ENCODE data around the gene CAVIN3. TPM values are rescaled to one million over a fixed set of nuclear protein-coding genes. Genes with fewer than 3 reads are reported as not detected.

Gene CAVIN3
- total RNA-seq, 1 donor from 2014 or later, result 9.9 TPM

DNA sequence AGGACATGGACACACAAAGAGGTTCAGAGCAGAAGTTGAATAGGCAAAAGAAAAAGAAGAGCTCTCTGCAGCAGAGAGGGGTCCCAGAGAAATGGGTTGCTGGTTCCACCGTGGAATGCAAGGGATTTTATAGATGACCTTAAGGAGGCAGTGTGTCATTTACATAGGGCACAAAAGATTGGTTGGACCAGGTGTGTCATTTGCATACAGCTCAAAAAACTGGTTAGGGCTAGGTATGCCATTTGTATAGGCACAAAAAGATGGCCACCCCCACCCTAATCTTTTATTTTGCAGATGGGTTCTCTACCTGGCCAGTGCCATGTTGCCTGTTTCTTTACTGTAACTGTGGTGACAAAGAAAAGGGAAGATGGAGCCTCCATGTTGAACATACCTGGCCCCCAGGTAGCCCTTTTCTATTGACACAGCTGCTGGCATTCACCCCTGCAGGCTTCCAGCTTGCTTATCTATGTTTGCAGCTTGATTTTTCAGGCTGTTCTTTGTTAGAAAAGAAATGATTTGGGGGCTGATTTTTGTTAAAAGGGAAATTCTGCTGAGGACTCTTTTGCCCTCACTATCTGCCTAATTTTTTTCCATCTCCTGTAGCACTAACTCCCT is 3.1 kb upstream of the CAVIN3 start:
- TF ChIP-seq, protein P1, sequence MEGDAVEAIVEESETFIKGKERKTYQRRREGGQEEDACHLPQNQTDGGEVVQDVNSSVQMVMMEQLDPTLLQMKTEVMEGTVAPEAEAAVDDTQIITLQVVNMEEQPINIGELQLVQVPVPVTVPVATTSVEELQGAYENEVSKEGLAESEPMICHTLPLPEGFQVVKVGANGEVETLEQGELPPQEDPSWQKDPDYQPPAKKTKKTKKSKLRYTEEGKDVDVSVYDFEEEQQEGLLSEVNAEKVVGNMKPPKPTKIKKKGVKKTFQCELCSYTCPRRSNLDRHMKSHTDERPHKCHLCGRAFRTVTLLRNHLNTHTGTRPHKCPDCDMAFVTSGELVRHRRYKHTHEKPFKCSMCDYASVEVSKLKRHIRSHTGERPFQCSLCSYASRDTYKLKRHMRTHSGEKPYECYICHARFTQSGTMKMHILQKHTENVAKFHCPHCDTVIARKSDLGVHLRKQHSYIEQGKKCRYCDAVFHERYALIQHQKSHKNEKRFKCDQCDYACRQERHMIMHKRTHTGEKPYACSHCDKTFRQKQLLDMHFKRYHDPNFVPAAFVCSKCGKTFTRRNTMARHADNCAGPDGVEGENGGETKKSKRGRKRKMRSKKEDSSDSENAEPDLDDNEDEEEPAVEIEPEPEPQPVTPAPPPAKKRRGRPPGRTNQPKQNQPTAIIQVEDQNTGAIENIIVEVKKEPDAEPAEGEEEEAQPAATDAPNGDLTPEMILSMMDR (conservative IDR thresholded peaks at IDR 0.05), result no peak
- no peak for DNase-seq (ENCODE audit: low read depth, low spot score)
- Mint-ChIP-seq H3K27me3 (ENCODE audit: low read depth) (peaks cover 16% of the 10 kb centered on the region), H3K4me1 (peaks cover 32% of the 10 kb centered on the region), H3K4me3 (no peak overlapping the region), H3K27ac (ENCODE audit: unreplicated experiment) (no peak overlapping the region), H3K9me3 (no peaks in the 10 kb centered on the region), H3K36me3 (ENCODE audit: low read depth) (no peaks in the 10 kb centered on the region)

DNA sequence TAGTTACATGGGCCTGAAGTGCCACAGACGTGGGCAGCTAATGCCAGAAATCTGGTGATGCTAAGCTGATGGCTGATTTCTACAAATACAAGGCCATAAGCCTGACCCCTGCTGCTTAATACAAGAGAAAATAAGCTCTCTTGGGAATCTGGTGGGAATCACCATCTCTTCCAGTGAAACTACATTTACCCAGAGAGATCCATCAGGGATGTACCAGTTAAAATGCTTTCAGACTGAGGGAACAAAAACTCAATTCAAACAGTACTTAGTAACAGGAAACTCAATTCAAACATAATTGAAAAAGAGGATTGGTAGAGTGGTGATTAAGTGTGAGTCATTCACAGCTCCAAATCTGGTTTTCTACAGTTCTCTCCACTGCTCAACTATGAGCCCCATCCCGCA is 1.7 kb upstream of the CAVIN3 start:
- no peaks in the 10 kb centered on the region for H3K9me3 Mint-ChIP-seq
- no peak for DNase-seq (ENCODE audit: low read depth, low spot score)
- H3K4me3 Mint-ChIP-seq, result peak overlapping the region; percentile 18
- TF ChIP-seq, protein P1 (conservative IDR thresholded peaks at IDR 0.05), result no peak
- peaks cover 33% of the 10 kb centered on the region for H3K4me1 Mint-ChIP-seq
- peak overlapping the region; percentile 97 for H3K27ac Mint-ChIP-seq (ENCODE audit: unreplicated experiment)
- no peaks in the 10 kb centered on the region for H3K36me3 Mint-ChIP-seq (ENCODE audit: low read depth)
- H3K27me3 Mint-ChIP-seq (ENCODE audit: low read depth), result peaks cover 24% of the 10 kb centered on the region

DNA sequence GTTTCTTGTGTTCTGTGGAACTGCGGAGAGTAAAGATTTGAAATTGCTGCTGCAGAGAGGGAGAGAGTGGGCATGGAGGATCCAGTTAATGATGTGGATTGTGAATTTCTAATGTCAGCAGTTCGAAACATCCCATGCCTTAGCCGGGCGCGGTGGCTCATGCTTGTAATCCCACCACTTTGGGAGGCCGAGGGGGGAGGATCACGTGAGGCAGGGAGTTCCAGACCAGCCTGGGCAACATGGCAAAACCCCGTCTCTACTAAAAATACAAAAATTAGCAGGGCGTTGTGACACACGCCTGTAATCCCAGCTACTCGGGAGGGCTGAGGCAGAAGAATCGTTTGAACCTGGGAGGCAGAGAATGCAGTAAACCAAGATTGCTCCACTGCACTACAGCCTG is 1.1 kb upstream of the CAVIN3 start:
- no peaks in the 10 kb centered on the region for H3K36me3 Mint-ChIP-seq (ENCODE audit: low read depth)
- H3K4me1 Mint-ChIP-seq, result peaks cover 33% of the 10 kb centered on the region
- peak overlapping the region; percentile 84 for H3K4me3 Mint-ChIP-seq
- H3K9me3 Mint-ChIP-seq, result no peaks in the 10 kb centered on the region
- H3K27ac Mint-ChIP-seq (ENCODE audit: unreplicated experiment), result peak overlapping the region; percentile 79
- TF ChIP-seq, protein P1 (conservative IDR thresholded peaks at IDR 0.05), result no peak
- no peak for DNase-seq (ENCODE audit: low read depth, low spot score)
- peaks cover 24% of the 10 kb centered on the region for H3K27me3 Mint-ChIP-seq (ENCODE audit: low read depth)

DNA sequence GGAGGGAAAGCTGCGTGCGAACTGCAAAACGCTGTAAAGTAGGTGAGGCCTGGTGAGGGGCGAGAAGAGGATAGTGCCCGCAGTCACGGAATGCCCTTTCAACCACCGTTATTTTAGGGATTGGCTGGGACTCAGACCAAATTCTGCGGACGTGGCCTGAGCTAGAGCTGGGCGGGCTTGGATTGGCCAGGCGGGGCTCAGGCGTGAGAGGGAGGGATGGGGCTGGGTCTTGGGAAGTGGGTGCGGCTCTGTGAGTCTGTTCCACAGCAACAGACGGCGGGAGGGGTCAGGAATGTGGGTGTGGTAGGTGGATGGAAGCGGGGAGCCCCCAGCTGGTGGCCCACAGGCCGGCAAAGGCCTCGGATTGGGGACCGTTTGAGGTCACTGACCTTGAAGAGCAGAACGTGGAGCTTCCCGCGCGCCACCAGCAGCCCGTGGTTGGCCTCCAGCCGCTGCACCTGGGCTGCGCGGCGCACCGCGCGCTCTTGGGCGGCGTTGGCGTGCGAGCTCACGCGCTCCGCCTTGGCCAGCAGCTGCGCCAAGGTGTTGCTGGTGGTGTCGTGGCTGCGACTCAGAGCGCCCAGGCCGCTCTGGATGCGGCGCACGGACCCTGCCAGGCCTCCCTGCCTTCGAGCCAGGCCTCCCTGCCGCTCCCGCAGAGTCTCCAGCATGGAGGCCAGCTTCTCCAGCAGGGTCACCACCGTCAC is 444 bp downstream of the CAVIN3 start:
- Mint-ChIP-seq H3K27ac (ENCODE audit: unreplicated experiment) (peak overlapping the region; percentile 94), H3K9me3 (no peaks in the 10 kb centered on the region), H3K27me3 (ENCODE audit: low read depth) (peaks cover 29% of the 10 kb centered on the region), H3K4me3 (peak overlapping the region; percentile 84), H3K4me1 (peaks cover 38% of the 10 kb centered on the region), H3K36me3 (ENCODE audit: low read depth) (no peaks in the 10 kb centered on the region)
- DNase-seq (ENCODE audit: low read depth, low spot score), result peak; percentile 30
- TF ChIP-seq, protein P1 (conservative IDR thresholded peaks at IDR 0.05), result no peak

DNA sequence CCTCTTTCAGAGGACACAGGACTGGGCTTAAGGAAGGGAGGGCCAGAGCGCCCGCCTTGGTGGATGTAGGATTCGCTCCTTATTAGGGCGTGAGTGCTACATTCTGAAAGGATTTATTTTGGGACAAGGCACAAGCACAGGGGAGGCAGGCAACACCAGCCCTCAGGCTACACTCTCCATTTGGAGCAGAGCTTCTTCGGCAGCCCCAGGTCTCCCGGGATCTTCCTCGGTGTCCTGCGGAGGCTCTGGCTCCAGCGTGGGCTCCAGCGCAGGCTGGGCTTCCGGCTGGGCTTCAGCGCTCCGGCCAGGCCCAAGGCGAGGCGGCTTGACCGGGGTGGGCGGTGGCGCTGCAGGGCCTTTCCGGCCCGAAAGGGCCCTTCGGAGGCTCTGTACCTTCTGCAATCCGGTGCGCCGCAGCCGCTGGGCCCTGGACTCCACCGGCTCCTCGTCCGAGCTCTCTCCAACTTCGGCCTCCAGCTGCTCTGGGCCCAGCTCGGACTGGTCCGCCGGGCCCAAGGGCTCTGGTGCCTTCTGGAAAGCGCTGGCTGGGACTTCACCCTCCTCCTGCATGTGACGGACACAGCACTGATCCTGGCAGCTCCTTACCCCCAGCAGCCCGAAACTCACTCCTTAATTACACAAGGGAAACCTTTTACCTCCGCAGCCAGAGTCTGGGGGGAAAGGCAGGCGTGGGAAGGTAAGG is 1.1 kb downstream of the CAVIN3 start:
- H3K9me3 Mint-ChIP-seq, result no peaks in the 10 kb centered on the region
- peaks cover 29% of the 10 kb centered on the region for H3K27me3 Mint-ChIP-seq (ENCODE audit: low read depth)
- H3K4me3 Mint-ChIP-seq, result peak overlapping the region; percentile 79
- H3K4me1 Mint-ChIP-seq, result peaks cover 38% of the 10 kb centered on the region
- no peaks in the 10 kb centered on the region for H3K36me3 Mint-ChIP-seq (ENCODE audit: low read depth)
- peak overlapping the region; percentile 94 for H3K27ac Mint-ChIP-seq (ENCODE audit: unreplicated experiment)
- DNase-seq (ENCODE audit: low read depth, low spot score), result peak; percentile 32
- TF ChIP-seq, protein P1 (conservative IDR thresholded peaks at IDR 0.05), result no peak
